HEK293 (cell line): ENCODE measurements around the gene ADAMTSL5.

ENCODE experiments used
- CTCF ChIA-PET: fragments of 350-600 bp; formaldehyde crosslinking; extraction: SDS; loops from one replicate; lab custom pipeline; 2021; ENCODE audit warnings: antibody characterized with exemption; lab: Yijun Ruan, JAX
- POLR2A ChIA-PET: fragments of 300-600 bp; formaldehyde crosslinking; extraction: SDS; loops from one replicate; lab custom pipeline; 2020; ENCODE audit warnings: antibody characterized with exemption, inconsistent platforms; lab: Yijun Ruan, JAX
- H3K27ac ChIP-seq: fragments of 200-500 bp; sonication (Bioruptor generic); 2 replicates; pipeline ENCODE4 v1.5.1; 2014; ENCODE audit warnings: low read depth, low read length, control low read depth, inconsistent platforms; ENCODE audit errors: extremely low read depth
- H3K36me3 ChIP-seq, 2 experiments: fragments of 200-500 bp in 1 of 2; sonication (Bioruptor generic) in 1 of 2; 1 replicate in 1 of 2; 2 replicates in 1 of 2; pipeline ENCODE4 v1.5.1; 2014 to 2017; ENCODE audit warnings: inconsistent platforms in 2 of 2, low read length in 2 of 2; ENCODE audit not compliant: control insufficient read depth in 2 of 2, insufficient read depth in 1 of 2
- H3K4me1 ChIP-seq: fragments of 200-500 bp; sonication (Bioruptor generic); 2 replicates; pipeline ENCODE4 v1.5.1; 2014; ENCODE audit warnings: mild to moderate bottlenecking, low read length, inconsistent platforms; ENCODE audit not compliant: control insufficient read depth, insufficient read depth
- H3K4me3 ChIP-seq: 2 replicates; pipeline ENCODE4 v1.5.1; 2011; ENCODE audit warnings: low read depth, mild to moderate bottlenecking, control low read depth, low read length, moderate library complexity
- H3K9me3 ChIP-seq: fragments of 200-500 bp; sonication (Bioruptor generic); 2 replicates; pipeline ENCODE4 v1.5.1; 2014; ENCODE audit warnings: low read depth, low read length, inconsistent platforms; ENCODE audit not compliant: control insufficient read depth, insufficient read depth
- KLF1 ChIP-seq: fragments of 450-650 bp; formaldehyde crosslinking; IDR thresholded peaks from 2 replicates; pipeline ENCODE4 v1.5.1; 2016; ENCODE audit warnings: missing biosample characterization, missing genetic modification characterization
- SCRT2 ChIP-seq: fragments of 450-650 bp; formaldehyde crosslinking; IDR thresholded peaks from 2 replicates; pipeline ENCODE4 v1.5.1; 2016; ENCODE audit warnings: missing biosample characterization, missing genetic modification characterization
- SP7 ChIP-seq: fragments of 450-650 bp; formaldehyde crosslinking; IDR thresholded peaks from 2 replicates; pipeline ENCODE4 v1.5.1; 2016; ENCODE audit warnings: missing biosample characterization, missing genetic modification characterization
- ZBTB21 ChIP-seq: fragments of 450-650 bp; formaldehyde crosslinking; IDR thresholded peaks from 2 replicates; pipeline ENCODE4 v1.5.1; 2017; ENCODE audit warnings: missing biosample characterization, missing genetic modification characterization
- ZFP37 ChIP-seq: fragments of 450-650 bp; formaldehyde crosslinking; IDR thresholded peaks from 2 replicates; pipeline ENCODE4 v1.5.1; 2016; ENCODE audit warnings: missing biosample characterization, missing genetic modification characterization
- ZFP69B ChIP-seq: fragments of 450-650 bp; formaldehyde crosslinking; IDR thresholded peaks from 2 replicates; pipeline ENCODE4 v1.5.1; 2016; ENCODE audit warnings: missing biosample characterization, missing genetic modification characterization
- ZNF140 ChIP-seq: fragments of 450-650 bp; formaldehyde crosslinking; IDR thresholded peaks from 2 replicates; pipeline ENCODE4 v1.5.1; 2016; ENCODE audit warnings: missing biosample characterization, missing genetic modification characterization
- ZNF19 ChIP-seq: fragments of 450-650 bp; formaldehyde crosslinking; IDR thresholded peaks from 2 replicates; pipeline ENCODE4; 2016; ENCODE audit warnings: missing biosample characterization, missing genetic modification characterization, low read depth
- ZNF202 ChIP-seq: fragments of 450-650 bp; formaldehyde crosslinking; IDR thresholded peaks from 2 replicates; pipeline ENCODE4 v1.5.1; 2016; ENCODE audit warnings: missing biosample characterization, missing genetic modification characterization, borderline replicate concordance
- ZNF239 ChIP-seq: fragments of 450-650 bp; formaldehyde crosslinking; IDR thresholded peaks from 2 replicates; pipeline ENCODE4 v1.5.1; 2016; ENCODE audit warnings: missing biosample characterization, missing genetic modification characterization
- ZNF274 ChIP-seq, 2 experiments: fragments of 200-500 bp in 1 of 2; fragments of 450-650 bp in 1 of 2; sonication (Bioruptor generic) in 1 of 2; formaldehyde crosslinking in 1 of 2; IDR thresholded peaks; 2 replicates each; pipeline versions ENCODE4 v1.5.1 to v1.6.1; 2014 to 2016; ENCODE audit warnings: borderline replicate concordance in 1 of 2, inconsistent platforms in 1 of 2, low read length in 1 of 2, missing biosample characterization in 1 of 2, missing genetic modification characterization in 1 of 2
- ZNF37A ChIP-seq: fragments of 450-650 bp; IDR thresholded peaks from 2 replicates; pipeline ENCODE4 v1.5.1; 2018; ENCODE audit warnings: missing biosample characterization, missing genetic modification characterization
- ZNF530 ChIP-seq: fragments of 450-650 bp; formaldehyde crosslinking; IDR thresholded peaks from 2 replicates; pipeline ENCODE4 v1.5.1; 2016; ENCODE audit warnings: low read depth, missing biosample characterization, missing genetic modification characterization
- ZNF560 ChIP-seq: fragments of 450-650 bp; formaldehyde crosslinking; IDR thresholded peaks from 2 replicates; pipeline ENCODE4 v1.5.1; 2017; ENCODE audit warnings: missing biosample characterization, missing genetic modification characterization, borderline replicate concordance
- ZNF621 ChIP-seq: fragments of 450-650 bp; formaldehyde crosslinking; IDR thresholded peaks from 2 replicates; pipeline ENCODE4 v1.5.1; 2017; ENCODE audit warnings: missing biosample characterization, missing genetic modification characterization
- ZNF670 ChIP-seq: fragments of 450-650 bp; formaldehyde crosslinking; IDR thresholded peaks from 2 replicates; pipeline ENCODE4 v1.5.1; 2016; ENCODE audit warnings: missing biosample characterization, missing genetic modification characterization, low read depth
- ZNF707 ChIP-seq: fragments of 450-650 bp; formaldehyde crosslinking; IDR thresholded peaks from 2 replicates; pipeline ENCODE4 v1.5.1; 2016; ENCODE audit warnings: missing biosample characterization, missing genetic modification characterization
- ZNF777 ChIP-seq: fragments of 450-650 bp; formaldehyde crosslinking; IDR thresholded peaks from 2 replicates; pipeline ENCODE4 v1.5.1; 2017; ENCODE audit warnings: missing biosample characterization, missing genetic modification characterization, borderline replicate concordance
- ZNF791 ChIP-seq: fragments of 450-650 bp; formaldehyde crosslinking; IDR thresholded peaks from 2 replicates; pipeline ENCODE4 v1.5.1; 2016; ENCODE audit warnings: missing biosample characterization, missing genetic modification characterization
- ZSCAN23 ChIP-seq: fragments of 450-650 bp; formaldehyde crosslinking; IDR thresholded peaks from 2 replicates; pipeline ENCODE4 v1.5.1; 2016; ENCODE audit warnings: missing biosample characterization, missing genetic modification characterization
- TF ChIP-seq, protein P1 (sequence below): fragments of 450-650 bp; formaldehyde crosslinking; IDR thresholded peaks from 2 replicates; pipeline ENCODE4 v1.5.1; 2016; ENCODE audit warnings: missing biosample characterization, missing genetic modification characterization
- TF ChIP-seq, protein P2 (sequence below): fragments of 450-650 bp; formaldehyde crosslinking; IDR thresholded peaks from 2 replicates; pipeline ENCODE4 v1.5.1; 2016; ENCODE audit warnings: missing biosample characterization, missing genetic modification characterization
- TF ChIP-seq, protein P3 (sequence below): fragments of 450-650 bp; formaldehyde crosslinking; IDR thresholded peaks from 2 replicates; pipeline ENCODE4 v1.5.1; 2016; ENCODE audit warnings: missing biosample characterization, missing genetic modification characterization
- TF ChIP-seq, protein P4 (sequence below): fragments of 450-650 bp; formaldehyde crosslinking; IDR thresholded peaks from 2 replicates; pipeline ENCODE4 v1.5.0; 2017; ENCODE audit warnings: missing biosample characterization, missing genetic modification characterization, borderline replicate concordance
- TF ChIP-seq, protein P5 (sequence below): fragments of 450-650 bp; formaldehyde crosslinking; IDR thresholded peaks from 2 replicates; pipeline ENCODE4 v1.5.1; 2017; ENCODE audit warnings: missing biosample characterization, missing genetic modification characterization

The ADAMTSL5 gene

DNA sequence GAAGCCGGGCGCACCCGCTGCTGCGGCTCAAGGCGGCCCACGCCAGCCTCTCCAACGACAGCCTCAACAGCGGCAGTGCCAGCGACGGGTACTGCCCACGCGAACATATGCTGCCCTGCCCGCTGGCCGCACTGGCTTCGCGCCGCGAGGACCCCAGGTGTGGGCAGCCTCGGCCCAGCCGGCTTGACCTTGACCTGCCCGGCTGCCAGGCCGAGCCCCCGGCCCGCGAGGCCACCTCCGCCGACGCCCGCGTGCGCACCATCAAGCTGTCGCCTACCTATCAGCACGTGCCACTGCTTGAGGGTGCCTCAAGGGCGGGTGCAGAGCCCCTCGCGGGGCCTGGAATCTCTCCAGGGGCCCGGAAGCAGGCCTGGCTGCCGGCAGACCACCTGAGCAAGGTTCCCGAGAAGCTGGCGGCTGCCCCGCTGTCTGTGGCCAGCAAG is 46.8 kb downstream of the ADAMTSL5 start:
- CTCF ChIA-PET = interaction anchor here (0.5 to 1.5 kb wide), 11 partner anchors 9 to 696 kb away, joined by 3 to 5 read pairs (median 3); no protein-coding TSS in a partner anchor
- Histone ChIP-seq H3K9me3 (no peaks in the 10 kb centered on the region), H3K36me3 (peaks cover 0 to 10% of the 10 kb centered on the region in 2 experiments; a peak in 1 of 3 replicates), H3K27ac (no peak overlapping the region), H3K4me1 (peaks cover 9% of the 10 kb centered on the region), H3K4me3 (no peak overlapping the region)
- TF ChIP-seq ZNF621 (tag by site-specific recombination) (no peak), ZBTB21 (no peak), ZNF239 (tag by site-specific recombination) (no peak), ZNF777 (no peak), SP7 (no peak), ZSCAN23 (tag by site-specific recombination) (no peak), ZNF707 (tag by site-specific recombination) (no peak), ZNF670 (tag by site-specific recombination) (no peak)
- TF ChIP-seq, protein P1, sequence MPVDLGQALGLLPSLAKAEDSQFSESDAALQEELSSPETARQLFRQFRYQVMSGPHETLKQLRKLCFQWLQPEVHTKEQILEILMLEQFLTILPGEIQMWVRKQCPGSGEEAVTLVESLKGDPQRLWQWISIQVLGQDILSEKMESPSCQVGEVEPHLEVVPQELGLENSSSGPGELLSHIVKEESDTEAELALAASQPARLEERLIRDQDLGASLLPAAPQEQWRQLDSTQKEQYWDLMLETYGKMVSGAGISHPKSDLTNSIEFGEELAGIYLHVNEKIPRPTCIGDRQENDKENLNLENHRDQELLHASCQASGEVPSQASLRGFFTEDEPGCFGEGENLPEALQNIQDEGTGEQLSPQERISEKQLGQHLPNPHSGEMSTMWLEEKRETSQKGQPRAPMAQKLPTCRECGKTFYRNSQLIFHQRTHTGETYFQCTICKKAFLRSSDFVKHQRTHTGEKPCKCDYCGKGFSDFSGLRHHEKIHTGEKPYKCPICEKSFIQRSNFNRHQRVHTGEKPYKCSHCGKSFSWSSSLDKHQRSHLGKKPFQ (tag by site-specific recombination) = no peak
- TF ChIP-seq, protein P2, sequence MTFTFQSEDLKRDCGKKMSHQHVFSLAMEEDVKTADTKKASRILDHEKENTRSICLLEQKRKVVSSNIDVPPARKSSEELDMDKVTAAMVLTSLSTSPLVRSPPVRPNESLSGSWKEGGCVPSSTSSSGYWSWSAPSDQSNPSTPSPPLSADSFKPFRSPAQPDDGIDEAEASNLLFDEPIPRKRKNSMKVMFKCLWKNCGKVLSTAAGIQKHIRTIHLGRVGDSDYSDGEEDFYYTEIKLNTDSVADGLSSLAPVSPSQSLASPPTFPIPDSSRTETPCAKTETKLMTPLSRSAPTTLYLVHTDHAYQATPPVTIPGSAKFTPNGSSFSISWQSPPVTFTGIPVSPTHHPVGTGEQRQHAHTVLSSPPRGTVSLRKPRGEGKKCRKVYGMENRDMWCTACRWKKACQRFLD (tag by site-specific recombination) = no peak
- TF ChIP-seq, protein P3, sequence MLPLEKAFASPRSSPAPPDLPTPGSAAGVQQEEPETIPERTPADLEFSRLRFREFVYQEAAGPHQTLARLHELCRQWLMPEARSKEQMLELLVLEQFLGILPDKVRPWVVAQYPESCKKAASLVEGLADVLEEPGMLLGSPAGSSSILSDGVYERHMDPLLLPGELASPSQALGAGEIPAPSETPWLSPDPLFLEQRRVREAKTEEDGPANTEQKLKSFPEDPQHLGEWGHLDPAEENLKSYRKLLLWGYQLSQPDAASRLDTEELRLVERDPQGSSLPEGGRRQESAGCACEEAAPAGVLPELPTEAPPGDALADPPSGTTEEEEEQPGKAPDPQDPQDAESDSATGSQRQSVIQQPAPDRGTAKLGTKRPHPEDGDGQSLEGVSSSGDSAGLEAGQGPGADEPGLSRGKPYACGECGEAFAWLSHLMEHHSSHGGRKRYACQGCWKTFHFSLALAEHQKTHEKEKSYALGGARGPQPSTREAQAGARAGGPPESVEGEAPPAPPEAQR (tag by site-specific recombination) = no peak
- TF ChIP-seq, protein P4, sequence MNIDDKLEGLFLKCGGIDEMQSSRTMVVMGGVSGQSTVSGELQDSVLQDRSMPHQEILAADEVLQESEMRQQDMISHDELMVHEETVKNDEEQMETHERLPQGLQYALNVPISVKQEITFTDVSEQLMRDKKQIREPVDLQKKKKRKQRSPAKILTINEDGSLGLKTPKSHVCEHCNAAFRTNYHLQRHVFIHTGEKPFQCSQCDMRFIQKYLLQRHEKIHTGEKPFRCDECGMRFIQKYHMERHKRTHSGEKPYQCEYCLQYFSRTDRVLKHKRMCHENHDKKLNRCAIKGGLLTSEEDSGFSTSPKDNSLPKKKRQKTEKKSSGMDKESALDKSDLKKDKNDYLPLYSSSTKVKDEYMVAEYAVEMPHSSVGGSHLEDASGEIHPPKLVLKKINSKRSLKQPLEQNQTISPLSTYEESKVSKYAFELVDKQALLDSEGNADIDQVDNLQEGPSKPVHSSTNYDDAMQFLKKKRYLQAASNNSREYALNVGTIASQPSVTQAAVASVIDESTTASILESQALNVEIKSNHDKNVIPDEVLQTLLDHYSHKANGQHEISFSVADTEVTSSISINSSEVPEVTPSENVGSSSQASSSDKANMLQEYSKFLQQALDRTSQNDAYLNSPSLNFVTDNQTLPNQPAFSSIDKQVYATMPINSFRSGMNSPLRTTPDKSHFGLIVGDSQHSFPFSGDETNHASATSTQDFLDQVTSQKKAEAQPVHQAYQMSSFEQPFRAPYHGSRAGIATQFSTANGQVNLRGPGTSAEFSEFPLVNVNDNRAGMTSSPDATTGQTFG (tag by site-specific recombination) = no peak
- POLR2A ChIA-PET = interaction anchor here (0.6 to 1.4 kb wide), 7 partner anchors 8 to 185 kb away, joined by 3 to 5 read pairs (median 3); partner anchors contain the start of gene REEP6

DNA sequence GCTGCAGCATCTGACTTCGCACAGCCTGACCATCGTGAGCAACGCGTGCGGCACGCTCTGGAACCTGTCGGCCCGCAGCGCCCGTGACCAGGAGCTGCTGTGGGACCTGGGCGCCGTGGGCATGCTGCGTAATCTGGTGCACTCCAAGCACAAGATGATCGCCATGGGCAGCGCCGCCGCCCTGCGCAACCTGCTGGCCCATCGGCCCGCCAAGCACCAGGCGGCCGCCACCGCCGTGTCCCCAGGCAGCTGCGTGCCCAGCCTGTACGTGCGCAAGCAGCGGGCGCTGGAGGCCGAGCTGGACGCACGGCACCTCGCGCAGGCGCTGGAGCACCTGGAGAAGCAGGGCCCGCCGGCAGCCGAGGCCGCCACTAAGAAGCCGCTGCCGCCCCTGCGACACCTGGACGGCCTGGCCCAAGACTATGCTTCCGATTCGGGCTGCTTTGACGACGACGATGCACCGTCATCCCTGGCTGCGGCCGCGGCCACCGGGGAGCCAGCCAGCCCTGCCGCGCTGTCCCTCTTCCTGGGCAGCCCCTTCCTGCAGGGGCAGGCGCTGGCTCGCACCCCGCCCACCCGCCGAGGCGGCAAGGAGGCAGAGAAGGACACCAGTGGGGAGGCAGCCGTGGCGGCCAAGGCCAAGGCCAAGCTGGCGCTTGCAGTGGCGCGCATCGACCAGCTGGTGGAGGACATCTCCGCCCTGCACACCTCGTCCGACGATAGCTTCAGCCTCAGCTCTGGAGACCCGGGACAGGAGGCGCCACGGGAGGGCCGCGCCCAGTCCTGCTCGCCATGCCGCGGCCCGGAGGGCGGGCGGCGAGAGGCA is 47.4 kb downstream of the ADAMTSL5 start:
- H3K4me3 ChIP-seq = no peak overlapping the region
- POLR2A ChIA-PET = interaction anchor here (0.6 to 1.4 kb wide), 6 partner anchors 9 to 185 kb away, joined by 3 to 5 read pairs (median 4); partner anchors contain the start of gene REEP6
- TF ChIP-seq ZNF791 = no peak
- TF ChIP-seq, protein P5, sequence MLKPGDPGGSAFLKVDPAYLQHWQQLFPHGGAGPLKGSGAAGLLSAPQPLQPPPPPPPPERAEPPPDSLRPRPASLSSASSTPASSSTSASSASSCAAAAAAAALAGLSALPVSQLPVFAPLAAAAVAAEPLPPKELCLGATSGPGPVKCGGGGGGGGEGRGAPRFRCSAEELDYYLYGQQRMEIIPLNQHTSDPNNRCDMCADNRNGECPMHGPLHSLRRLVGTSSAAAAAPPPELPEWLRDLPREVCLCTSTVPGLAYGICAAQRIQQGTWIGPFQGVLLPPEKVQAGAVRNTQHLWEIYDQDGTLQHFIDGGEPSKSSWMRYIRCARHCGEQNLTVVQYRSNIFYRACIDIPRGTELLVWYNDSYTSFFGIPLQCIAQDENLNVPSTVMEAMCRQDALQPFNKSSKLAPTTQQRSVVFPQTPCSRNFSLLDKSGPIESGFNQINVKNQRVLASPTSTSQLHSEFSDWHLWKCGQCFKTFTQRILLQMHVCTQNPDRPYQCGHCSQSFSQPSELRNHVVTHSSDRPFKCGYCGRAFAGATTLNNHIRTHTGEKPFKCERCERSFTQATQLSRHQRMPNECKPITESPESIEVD (tag by site-specific recombination) = no peak
- no peak for TF ChIP-seq KLF1
- TF ChIP-seq ZFP37 (tag by site-specific recombination) = no peak
- TF ChIP-seq ZBTB21 = no peak
- TF ChIP-seq ZNF274 (IDR thresholded peaks at IDR 0.05; ENCODE audit: low read length) = no peak
- TF ChIP-seq ZNF274 (tag by site-specific recombination; IDR thresholded peaks at IDR 0.05; ENCODE audit: borderline replicate concordance) = no peak
- no peak for TF ChIP-seq ZNF530 (tag by site-specific recombination)
- no peak for TF ChIP-seq ZFP69B
- TF ChIP-seq ZNF560 (tag by site-specific recombination) = no peak
- TF ChIP-seq ZNF140 (tag by site-specific recombination) = no peak
- no peak for TF ChIP-seq SCRT2
- TF ChIP-seq ZNF777 = no peak
- TF ChIP-seq ZNF19 = no peak
- no peak for TF ChIP-seq ZNF37A
- TF ChIP-seq ZNF202 (tag by site-specific recombination) = no peak

More for the DNA sequence above, 47.4 kb downstream of the ADAMTSL5 start:
- CTCF ChIA-PET = interaction anchor here (0.5 to 1.5 kb wide), 10 partner anchors 8 to 696 kb away, joined by 3 to 5 read pairs (median 3); no protein-coding TSS in a partner anchor
- Histone ChIP-seq H3K9me3 (no peaks in the 10 kb centered on the region), H3K36me3 (peaks cover 0 to 16% of the 10 kb centered on the region in 2 experiments; a peak in 1 of 3 replicates), H3K4me1 (peaks cover 4% of the 10 kb centered on the region), H3K27ac (no peak overlapping the region)
